HG02852 (cell line): Measurements from ENCODE around the gene GALNT18.
A peak's percentile ranks its signal among the peaks of the same experiment; 100 is the strongest.

Experiments used
- ATAC-seq: cut with Tn5 transposase; IDR thresholded peaks from one replicate; pipeline ENCODE4 v1.9.1; 2021; ENCODE audit warnings: mild to moderate bottlenecking, moderate library complexity; ENCODE audit not compliant: unreplicated experiment

Gene GALNT18

DNA sequence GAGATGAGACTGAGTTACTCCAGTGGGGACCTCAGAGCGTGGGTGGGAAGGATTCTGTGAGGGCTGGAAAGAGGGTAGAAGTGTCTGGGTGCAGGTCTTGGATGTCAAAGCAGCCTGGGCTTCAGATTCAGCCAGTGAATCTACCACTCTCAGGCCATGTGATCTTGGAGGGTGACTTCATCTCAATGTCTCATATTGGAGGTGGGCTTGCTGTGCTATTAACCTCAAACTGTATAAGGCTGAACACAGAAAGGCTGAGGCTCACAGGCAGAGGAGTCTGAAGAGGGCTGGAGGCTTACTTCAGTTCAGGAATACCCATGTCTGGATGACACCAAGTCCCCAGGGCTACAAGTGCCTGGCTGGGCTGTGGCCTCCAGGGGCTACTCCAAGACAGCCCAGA lies 332.1 kb downstream of the GALNT18 start:
- ATAC-seq = no peak

DNA sequence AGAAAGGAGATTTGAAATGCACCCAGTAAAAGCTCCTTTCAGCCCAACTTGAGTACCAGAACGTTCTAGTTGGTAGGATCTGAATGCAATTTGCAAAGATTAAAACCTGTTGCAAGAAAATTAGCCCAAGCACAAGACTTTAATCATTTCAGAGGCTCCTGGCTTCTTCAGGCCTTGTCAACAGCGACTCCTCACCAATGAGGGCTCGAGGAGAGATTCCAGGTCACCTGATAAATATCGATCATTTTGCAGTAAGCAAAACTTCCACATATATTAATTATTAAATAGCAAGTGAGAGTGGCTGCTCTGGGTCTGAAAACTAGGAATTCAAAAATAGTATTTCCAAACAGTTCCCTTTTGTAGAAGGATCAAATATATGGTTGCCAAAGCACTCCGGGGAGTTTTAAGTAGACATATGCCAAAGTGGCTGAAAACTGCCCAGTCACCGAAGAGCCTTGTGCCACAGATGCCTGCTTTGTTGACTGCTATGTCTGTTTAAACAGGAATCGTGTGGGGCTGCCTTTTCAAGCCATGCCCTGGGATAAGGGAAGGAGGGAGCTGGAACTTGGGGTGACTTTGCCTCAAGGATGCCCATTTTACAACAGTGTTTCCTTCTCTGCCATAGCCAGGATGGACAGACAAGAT lies 332.7 kb downstream of the GALNT18 start:
- no peak for ATAC-seq

DNA sequence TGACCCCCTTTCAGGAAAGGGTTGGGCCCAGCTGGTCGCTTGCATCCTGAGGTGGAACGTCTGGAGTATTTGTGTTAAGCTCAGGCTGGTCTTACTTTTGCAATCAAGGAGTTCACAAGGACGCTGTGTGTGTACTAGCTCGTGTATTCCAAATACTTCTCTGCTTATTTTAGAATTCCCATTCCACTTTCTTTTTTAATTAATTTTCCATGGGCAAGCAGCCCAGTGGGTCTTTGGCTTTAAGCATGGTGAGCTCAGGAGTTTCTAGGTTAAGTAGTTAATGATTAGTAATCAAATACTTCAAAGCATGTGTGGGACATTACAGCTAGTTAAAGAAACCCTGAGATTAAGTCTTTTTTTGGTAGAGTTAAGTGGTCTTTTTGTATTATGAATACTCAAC lies 337.3 kb downstream of the GALNT18 start:
- no peak for ATAC-seq

DNA sequence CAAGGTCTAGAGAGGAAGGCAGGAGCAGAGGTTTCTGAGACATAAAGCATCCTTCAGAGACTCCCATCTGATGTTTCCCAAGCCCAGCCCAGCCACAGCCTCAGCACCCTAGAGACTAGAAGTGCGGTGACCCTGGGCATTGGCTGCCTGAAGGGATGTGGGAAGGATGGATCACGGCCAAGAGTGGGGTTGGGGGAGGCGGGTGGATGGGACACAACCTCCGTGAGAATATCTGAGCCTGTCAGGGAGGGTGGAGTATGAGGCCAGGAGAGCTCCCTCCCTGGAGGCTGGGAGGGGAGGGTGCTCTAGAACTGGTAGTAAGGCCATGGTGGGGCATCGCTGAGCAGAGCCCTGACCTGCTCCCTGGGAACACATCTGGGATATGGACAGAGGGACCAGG lies 340.2 kb downstream of the GALNT18 start:
- no peak for ATAC-seq

DNA sequence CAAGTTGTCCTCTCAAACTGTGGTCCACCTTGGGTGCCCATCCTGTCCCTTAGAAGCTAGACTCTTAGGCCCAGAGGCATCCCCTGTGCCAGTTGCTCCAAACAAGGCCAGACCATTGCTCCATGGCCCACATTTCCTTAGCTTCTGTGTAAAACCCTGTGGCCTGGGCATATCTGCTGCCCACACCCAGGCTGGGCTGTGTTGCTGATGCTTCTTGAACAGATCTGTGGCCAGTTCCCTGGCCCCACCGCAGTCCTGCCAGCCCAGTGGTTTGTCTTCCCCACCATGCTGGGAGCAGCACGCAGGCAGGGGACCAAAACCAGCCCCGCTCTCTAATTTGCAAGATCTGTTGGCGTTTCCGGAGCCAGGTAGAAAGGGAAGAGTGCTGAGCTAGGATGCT lies 341.0 kb downstream of the GALNT18 start:
- no peak for ATAC-seq

DNA sequence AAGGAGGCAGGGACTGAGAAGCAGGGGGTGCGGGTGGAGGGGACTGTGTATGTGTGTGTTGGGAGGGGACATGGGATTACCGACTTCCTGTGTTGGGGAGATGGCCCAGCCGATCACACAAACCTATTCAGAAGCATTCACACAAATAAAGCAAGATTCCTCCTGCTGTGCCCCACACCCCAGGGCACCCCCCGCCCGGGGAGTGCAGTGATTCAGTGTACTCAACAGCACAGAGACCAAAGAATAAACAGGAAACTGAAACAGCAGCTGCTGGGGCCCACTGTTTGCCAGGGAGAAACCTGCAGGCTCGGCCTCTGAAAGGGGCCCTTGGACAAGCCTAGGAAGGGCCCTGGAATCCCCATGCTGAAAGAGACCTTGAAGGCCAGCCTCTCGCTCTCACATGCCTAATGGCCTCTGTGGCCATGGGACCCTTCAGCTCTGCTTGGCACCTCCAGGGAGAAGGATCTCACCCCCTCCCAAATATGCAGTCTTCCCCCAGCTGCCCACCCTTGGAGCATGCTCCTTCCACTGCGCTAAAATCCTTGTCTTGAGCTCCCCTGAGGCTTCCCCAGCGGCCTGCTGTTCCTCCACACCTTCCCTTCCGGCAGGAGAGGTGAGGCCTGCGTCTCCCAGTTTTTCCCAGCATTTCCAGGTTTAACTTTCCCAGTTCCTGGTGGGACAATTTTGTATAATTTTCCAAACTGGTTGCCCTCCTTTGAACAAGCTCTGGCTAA lies 341.7 kb downstream of the GALNT18 start:
- no peak for ATAC-seq

DNA sequence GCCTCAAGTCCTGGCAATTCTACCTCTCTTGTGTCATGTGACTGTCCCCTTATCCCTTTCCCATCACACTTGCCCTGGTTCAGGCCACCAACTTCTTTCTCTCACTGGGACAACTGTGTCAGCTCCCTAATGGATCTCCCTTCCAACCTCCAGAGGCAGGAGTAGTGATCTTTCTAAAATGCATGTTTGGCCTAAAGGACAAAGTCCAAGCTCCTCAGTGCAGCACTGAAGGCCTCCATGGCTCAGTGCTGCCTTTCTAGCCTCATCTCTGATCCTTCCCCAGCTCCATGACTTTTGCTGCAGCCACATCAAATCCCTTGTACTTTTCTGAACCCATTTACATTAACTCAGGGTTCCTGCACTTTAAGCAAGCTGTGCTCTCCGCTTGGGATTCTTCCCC lies 349.6 kb downstream of the GALNT18 start:
- ATAC-seq = no peak

DNA sequence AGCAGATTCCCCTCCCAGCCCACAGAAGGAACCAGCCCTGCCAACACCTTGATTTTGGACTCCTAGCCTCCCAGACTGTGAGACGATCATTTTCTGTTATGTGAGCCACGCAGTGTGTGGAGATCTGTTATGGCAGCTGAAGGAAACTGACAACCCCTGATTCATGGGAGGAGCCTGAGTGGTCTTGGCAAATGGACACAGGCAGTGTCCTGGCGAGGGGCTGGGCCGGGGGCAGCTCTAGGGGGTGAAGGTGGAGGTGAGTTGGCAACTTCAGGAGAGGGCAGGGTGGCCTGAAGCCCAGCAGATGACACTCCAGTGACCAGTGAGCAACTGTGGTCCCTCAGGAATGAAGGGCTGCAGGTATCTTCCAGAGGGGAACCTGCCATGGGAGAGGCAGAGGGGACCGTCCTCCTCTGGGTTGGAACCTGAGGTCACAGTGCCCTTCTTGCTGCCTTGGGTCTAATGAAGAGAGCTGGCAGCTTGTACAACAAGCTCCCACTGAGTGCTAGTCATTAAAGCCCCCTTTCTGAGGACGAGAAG lies 351.5 kb downstream of the GALNT18 start:
- no peak for ATAC-seq

DNA sequence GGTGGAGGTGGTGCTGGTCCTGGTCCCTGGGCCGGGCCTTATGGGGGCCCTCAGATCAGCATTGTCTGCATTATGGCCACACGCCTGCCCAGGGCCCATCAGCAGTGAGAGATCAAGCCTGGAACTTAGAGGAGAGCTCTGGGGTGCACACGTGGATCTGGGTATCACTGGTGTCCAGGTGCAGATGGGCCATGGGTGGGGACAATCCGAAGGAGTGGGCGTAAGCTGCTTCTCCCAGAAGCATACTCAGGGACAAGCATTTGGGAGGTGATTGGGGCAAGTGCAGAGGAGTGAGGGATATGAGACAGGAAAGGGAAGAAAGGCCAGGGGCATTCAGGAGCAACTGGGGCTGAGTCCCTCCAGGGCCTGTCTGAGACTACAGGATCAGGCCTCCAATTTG lies 353.1 kb downstream of the GALNT18 start:
- ATAC-seq = no peak

DNA sequence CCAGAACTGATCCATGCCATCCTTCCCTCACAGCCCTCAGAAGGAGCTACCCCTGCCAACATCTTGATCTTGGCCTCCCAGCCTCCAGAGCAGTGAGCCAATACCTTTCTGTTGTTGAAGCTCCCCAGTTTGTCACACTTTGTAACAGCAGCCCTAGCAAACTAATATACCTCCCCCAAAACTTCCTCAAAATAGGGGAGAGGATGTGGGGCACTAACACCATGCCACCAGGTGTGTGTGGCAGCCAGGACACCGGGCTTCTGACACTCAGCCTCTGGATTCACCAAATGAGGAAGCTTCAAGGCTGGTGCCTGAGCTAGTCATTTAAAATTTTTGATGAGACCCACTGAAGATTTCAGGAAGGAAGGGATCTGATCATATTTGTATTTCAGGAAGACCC lies 353.7 kb downstream of the GALNT18 start:
- no peak for ATAC-seq

DNA sequence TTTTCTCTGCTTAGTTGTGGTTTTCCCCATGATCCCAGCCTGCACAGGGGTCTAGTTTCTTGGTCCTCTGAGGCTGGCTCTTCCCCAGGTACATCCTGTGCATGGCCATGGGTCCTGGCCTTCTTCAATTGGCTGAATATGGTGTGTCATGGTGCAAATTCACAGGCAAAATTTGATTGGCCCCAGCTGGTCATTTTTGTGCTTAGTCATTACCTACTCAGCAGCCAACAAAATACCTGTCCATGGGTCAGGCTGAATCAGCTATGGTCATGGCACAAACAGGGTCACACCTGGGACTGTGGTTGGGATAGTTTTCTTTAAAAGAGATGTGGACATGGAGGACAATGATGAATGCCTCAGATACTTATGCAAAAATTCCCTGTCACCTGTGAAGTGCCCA lies 354.5 kb downstream of the GALNT18 start:
- ATAC-seq = no peak

DNA sequence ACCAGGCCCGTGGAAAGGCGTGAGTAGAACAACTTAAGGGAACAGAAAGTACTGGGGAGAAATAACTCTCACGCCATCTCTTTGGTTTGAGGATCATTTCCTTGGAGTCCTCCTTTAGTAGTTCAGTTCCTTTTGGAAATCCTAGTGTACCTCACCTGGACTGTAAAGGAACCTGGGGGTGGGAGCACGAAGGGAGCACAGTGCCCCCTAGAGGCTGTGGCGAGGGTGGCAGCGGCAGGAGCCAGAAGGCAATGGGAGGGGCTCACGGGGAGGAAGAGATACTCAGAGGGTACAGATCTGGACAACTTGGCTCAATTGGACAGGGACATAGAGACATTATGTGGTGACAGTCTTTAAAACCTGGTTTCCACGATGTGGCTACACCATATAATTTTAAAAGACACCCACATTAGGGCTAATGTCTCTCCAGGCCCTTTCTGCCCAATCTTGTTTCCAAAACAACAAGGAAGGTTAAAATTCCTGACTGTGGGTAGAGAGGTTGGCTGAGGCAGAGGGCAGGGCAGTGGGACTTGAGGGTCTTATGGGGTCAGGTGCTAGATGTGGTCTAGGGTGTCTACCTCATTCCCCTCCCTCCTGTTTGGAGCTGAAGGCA lies 355.7 kb downstream of the GALNT18 start:
- peak; percentile 57 for ATAC-seq

DNA sequence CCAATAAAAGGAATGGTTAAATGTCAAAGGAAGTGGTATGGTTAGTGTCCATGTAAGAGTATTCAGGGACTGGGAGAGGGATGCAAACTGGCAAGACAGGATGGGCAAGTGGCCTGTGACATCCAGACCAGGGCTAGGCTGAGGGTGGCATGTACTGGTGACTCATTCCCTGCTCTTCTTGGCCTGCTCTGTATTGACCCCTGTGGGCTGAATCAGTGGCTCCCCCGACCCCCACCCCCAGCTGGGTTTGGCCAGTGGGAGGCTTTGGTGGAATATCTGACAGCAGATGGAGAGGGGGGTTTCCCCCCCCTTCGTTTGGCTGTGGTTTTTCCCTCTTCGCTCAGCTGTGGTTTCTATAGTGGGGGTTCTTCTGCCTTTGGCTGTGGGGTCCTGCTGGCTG lies 356.5 kb downstream of the GALNT18 start:
- ATAC-seq = no peak

DNA sequence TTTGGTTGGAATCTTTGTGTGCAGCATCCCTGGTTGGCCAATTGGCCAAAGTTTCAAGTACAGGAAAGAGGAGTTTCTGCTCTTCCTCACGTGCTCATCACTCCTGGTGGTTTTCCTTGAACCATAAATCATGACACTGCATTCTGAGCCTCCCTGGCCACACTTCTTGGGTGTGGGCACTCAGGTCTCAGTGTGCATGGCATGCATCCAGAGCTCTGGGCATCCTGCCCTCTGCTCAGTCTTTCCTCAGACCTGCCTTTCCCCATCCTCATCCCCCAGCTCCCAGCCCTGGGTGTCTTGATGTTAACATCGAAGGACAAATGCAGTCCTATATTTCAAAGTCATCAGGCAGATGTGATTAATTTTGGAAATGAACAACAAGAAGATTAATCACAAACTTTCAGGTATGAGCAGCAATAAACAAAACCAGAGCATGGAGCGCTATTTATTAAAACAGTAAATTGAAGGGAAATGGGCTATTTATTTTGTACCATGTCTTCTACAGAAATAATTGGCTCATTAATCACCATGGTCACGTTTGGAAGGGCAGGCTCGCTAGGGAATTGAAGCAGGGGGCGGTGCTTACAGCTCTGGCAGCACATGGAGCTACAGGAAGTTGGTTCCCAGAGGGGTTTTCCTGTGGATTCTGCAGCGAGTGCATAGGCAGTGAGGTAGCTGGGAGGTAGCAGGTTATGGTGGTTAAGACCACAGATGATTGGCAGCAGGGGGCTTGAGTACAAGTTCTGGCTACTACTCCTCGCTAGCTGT lies 358.4 kb downstream of the GALNT18 start:
- ATAC-seq = no peak

DNA sequence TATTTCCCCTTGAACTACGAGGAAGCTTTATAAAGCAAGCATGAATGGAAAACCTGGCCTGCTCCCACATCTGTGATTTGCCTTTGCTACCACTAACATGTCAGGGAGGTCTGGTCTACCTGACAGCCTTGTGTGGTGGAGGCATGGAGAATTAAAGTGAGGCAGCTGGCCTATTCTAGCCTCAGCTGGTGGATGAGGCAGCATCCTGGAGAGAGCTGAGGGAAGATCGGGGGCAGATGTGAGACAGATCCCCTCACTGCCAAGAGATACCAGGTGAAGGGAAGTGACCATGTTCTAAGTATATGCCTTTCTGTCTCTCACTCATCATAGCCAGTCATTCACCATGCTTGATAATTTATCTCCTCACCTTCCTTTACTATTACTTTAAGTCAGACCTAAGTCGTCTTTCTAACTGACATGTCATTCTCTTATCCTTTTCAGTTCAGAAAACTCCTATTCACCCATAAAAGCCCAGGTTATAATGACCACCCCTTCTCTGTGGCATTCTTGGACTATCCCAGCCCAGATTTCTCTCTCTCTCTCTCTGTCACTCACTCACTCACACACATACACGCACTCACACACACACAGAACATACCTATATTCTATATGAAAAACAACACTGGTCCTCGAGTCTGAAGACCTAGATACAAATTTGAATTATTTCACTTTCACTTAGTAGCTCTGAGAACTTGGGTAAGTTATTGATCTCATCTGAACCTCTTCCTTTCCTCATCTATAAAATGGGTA lies 359.5 kb downstream of the GALNT18 start:
- ATAC-seq = no peak

DNA sequence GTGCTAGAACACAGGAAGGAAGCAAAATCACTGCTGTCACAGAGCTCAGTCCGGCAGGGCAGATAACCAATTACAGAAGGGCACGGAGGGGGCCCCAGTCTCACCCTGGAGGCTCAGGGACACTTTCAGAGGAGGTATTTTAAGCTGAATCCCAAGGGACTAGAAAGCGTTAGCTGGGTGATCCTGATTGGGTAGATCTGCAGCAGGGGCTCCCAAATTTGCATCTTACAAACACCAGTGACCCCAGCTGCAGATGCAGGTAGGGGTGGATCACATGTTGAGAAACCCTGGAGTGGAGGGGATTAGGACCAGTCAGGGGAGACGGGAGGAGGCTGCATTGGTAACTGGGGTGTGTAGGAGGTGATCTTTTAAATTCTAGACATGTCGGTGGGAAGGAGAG lies 360.2 kb downstream of the GALNT18 start:
- no peak for ATAC-seq

DNA sequence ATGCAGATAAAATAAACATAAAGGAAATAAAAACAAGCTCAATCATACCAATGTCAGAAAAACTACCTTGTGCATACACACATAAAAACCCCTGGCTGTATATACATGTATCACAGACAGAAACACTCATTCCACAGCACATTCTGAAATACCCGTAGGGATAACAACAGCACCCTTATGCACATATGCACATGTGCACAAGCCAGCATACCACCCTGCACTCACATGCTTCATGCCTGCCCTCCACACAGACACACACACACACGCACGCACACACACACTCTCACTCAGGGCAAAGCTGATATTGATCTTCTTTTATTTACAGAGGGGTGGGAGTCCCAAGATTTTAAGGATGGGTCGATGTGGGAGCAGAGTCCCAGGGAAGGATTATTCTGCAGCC lies 360.9 kb downstream of the GALNT18 start:
- ATAC-seq = no peak

DNA sequence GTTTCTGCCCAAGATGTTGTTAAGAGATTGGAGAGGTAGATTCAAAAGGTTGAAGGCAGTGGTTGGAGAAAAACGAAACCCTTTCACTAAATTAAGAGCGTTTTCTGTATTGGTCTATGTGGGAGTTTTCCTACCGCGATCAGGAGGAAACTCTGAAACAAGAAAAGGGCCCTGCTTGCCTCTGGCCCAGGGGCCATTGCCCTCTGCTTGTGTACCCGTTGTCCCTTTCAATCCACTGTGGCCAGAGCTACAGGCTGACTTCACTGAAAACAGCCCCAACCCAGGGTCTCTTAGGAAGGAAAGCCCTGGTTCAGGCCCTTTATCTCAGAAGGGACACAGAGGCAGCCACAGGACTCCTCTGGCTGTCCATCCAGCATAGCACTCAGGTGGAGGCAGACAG lies 367.8 kb downstream of the GALNT18 start:
- ATAC-seq = no peak

DNA sequence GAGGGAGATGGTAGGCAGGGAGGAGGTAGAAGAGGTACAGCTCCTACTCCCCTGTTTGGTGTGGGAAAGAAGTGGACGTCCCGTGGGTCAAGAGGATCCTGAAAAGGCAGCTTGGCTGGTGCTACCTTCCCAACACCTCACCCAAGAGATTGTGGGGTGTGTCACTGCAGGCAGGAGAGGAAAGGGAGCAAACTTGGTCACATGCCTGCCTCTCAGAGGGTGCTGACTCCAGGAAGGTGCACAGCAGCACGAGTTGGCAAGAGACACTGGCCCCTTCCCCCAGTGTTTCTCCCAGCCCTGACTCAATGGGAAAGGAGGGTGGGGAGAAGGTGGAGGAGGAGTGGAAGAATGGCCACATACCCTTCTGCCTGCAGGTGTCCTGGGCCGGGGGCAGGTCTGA lies 368.3 kb downstream of the GALNT18 start:
- ATAC-seq = no peak

DNA sequence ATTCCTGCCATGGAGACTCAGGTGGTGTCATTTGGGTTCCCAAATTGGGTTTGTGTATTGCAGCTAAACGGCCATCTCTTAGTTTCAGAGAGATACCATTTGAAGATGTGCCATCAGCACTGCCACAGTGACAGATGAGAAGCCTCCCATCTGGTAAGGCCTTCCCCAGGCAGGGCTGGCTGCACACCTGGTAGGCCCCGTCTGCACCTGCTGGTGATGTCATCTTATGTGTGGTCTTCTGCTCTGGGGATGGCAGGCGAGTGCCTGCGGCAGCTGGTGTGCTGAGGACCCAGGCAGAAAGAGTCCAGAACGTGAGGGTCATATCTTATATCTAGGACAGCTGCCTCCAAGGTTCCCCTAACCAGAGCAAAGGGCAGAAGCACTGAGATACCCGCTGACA lies 369.4 kb downstream of the GALNT18 start:
- no peak for ATAC-seq
